ENCODE measurements around the gene PRKCA. TPM values are rescaled to one million over a fixed set of nuclear protein-coding genes. Genes with fewer than 3 reads are reported as not detected.

Gene PRKCA
- total and polyA plus RNA-seq, 9 of the 15 experiments (the other 6 are each of a cell fraction or from before 2014, with no cell fraction given): 3.2 to 33.0 (median 17.8) TPM

GRCh38 chr17:66275651-66276050 lies 26.8 kb upstream of the PRKCA start:
- FAIRE-seq (no peak), DNase-seq (ENCODE audit: extremely low read depth in 1 of 4, low spot score in 3 of 4) (peak in 1 of 4 experiments; percentile 50)
- H3K27ac ChIP-seq (ENCODE audit: extremely low read depth, low read depth, low read length): no peak overlapping the region; the same call in 2 of the 3 replicates
- TF ChIP-seq PHB2 (IDR thresholded peaks at IDR 0.05; ENCODE audit: low read depth) (no peak), SMARCC2 (IDR thresholded peaks at IDR 0.05; ENCODE audit: low read depth) (peak; percentile 41; the same call in 1 of the 2 replicates), CTBP1 (IDR thresholded peaks at IDR 0.05; ENCODE audit: borderline replicate concordance) (0 out of 2 replicates have a peak, but pooled peaks have one; percentile 18), ZFP30 (CRISPR knock-in tag; IDR thresholded peaks at IDR 0.05; ENCODE audit: borderline replicate concordance) (no peak), JUND (IDR thresholded peaks at IDR 0.05; ENCODE audit: borderline replicate concordance, low read depth, low read length) (peak; percentile 67; the same call in 1 of the 2 replicates), JUND (tag; IDR thresholded peaks at IDR 0.05; ENCODE audit: borderline replicate concordance, low read depth, low read length) (no peak), ATF3 (IDR thresholded peaks at IDR 0.05) (peak; percentile 87), ATF3 (CRISPR knock-in tag; conservative IDR thresholded peaks at IDR 0.05) (no peak), DPF2 (IDR thresholded peaks at IDR 0.05) (peak; percentile 51; the same call in 1 of the 2 replicates), FOS (IDR thresholded peaks at IDR 0.05; ENCODE audit: extremely low read depth, insufficient read length) (peak; percentile 52), SMARCE1 (IDR thresholded peaks at IDR 0.05) (peak; percentile 79), NFIC (IDR thresholded peaks at IDR 0.05) (0 out of 2 replicates have a peak, but pooled peaks have one; percentile 21), ZFPM2 (CRISPR knock-in tag; IDR thresholded peaks at IDR 0.05) (no peak), MYNN (IDR thresholded peaks at IDR 0.05) (peak; percentile 45; the same call in 1 of the 2 replicates), MYNN (CRISPR knock-in tag; IDR thresholded peaks at IDR 0.05) (no peak), SMARCA4 (IDR thresholded peaks at IDR 0.05) (peak; percentile 71), CREM (IDR thresholded peaks at IDR 0.05; ENCODE audit: low read depth) (peak; percentile 47), CEBPZ (IDR thresholded peaks at IDR 0.05; ENCODE audit: borderline replicate concordance, low read depth, low read length) (no peak), JUN (IDR thresholded peaks at IDR 0.05; ENCODE audit: borderline replicate concordance, low read depth, low read length) (peak; percentile 92), JUN (CRISPR knock-in tag; IDR thresholded peaks at IDR 0.05; ENCODE audit: borderline replicate concordance) (no peak), RBM22 (IDR thresholded peaks at IDR 0.05; ENCODE audit: low read depth, low read length, poor library complexity, severe bottlenecking) (no peak)

More at GRCh38 chr17:66275651-66276050, 26.8 kb upstream of the PRKCA start:
- Histone ChIP-seq H3K9me1 (ENCODE audit: control insufficient read depth, insufficient read depth, low read length) (no peaks in the 10 kb centered on the region), H3K36me3 (ENCODE audit: control insufficient read depth, insufficient read depth, low read length) (no peaks in the 10 kb centered on the region), H3K4me2 (ENCODE audit: insufficient read depth, low read length) (no peak overlapping the region), H3K9me3 (replicated peaks; ENCODE audit: control insufficient read depth, insufficient read depth, low read depth, low read length) (no peaks in the 10 kb centered on the region), H3K27me3 (ENCODE audit: control insufficient read depth in 2 of 2, insufficient read depth in 2 of 2, low read length in 2 of 2) (no peaks in the 10 kb centered on the region), H3K4me3 (no peak overlapping the region), H4K20me1 (replicated peaks; ENCODE audit: control insufficient read depth, insufficient read depth, low read length) (peaks cover 2% of the 10 kb centered on the region; the same call in 1 of the 2 replicates), H3K4me1 (replicated peaks in 1 of 2; ENCODE audit: control insufficient read depth in 2 of 2, insufficient read depth in 2 of 2, low read length in 2 of 2) (peaks cover 0 to 22% of the 10 kb centered on the region in 2 experiments; a peak in 4 of 5 replicates), H3K9ac (ENCODE audit: insufficient read depth in 1 of 2, low read depth in 2 of 2, low read length in 2 of 2) (no peak overlapping the region), H2AFZ (ENCODE audit: low read depth, low read length) (no peak overlapping the region), H3K79me2 (ENCODE audit: control insufficient read depth, insufficient read depth, low read length) (no peaks in the 10 kb centered on the region)
- ATAC-seq: peak; percentile 54; the same call in 2 of the 3 replicates
- ChIA-PET POLR2A (interaction anchor here (0.6 to 1.7 kb wide), 4 partner anchors 10 to 29 kb away, joined by 3 to 4 read pairs (median 4); no protein-coding TSS in a partner anchor), CTCF (ENCODE audit: low intra/inter-chr PET ratio) (no interaction called here)
- 0% methylated on average over 2 of the region's 6 CpGs for WGBS (ENCODE audit: insufficient coverage, low coverage, missing lambda C conversion rate)
- intact Hi-C loops (cut with micrococcal nuclease): no loop called here
- in situ Hi-C loops (cut with MboI): no loop called here
- no TSS peak for BruUV-seq (replicated peaks)

Measured in K562 (cell line).